Activated naive CD8-positive, alpha-beta T cell treated with anti-CD3 and anti-CD28 coated beads, Interleukin-2, amount 10 ng/mL, durations not matched to agents 7 days and 5 days (primary cell): Measurements from ENCODE around the gene CA6. TPM values are rescaled to one million over a fixed set of nuclear protein-coding genes. Genes with fewer than 3 reads are reported as not detected.
"Not testable (repeated sequence)": the region's sequence is repeated elsewhere in the genome, so short reads cannot be mapped to it uniquely, and the experiment has no call there.

Experiments
- ATAC-seq: fragments of 150-1000 bp; cut with Tn5 transposase; one replicate; pipeline ENCODE4 v1.10.0; 2021; ENCODE audit warnings: low read depth, moderate library complexity
- POLR2A ChIA-PET: fragments of 350-600 bp; sonication (Branson Sonifier 250); formaldehyde crosslinking; loops from one replicate; lab custom pipeline; 2021; ENCODE audit warnings: antibody characterized with exemption; lab: Charles Lee
- DNase-seq: peaks from one replicate; pipeline ENCODE4 v3.0.0; 2021
- H3K27ac Mint-ChIP-seq: one replicate; pipeline ENCODE4 v1.8.0; 2022; ENCODE audit warnings: mild to moderate bottlenecking, mixed read lengths
- H3K27me3 Mint-ChIP-seq: one replicate; pipeline ENCODE4 v1.8.0; 2022; ENCODE audit warnings: mild to moderate bottlenecking, moderate library complexity, mixed read lengths
- H3K36me3 Mint-ChIP-seq: one replicate; pipeline ENCODE4 v1.8.0; 2021; ENCODE audit warnings: mild to moderate bottlenecking, mixed read lengths
- H3K4me1 Mint-ChIP-seq: one replicate; pipeline ENCODE4 v1.8.0; 2021; ENCODE audit warnings: mixed read lengths
- H3K4me3 Mint-ChIP-seq: one replicate; pipeline ENCODE4 v1.8.0; 2022; ENCODE audit warnings: mild to moderate bottlenecking, moderate library complexity, mixed read lengths
- H3K9me3 Mint-ChIP-seq: one replicate; pipeline ENCODE4 v1.8.0; 2021; ENCODE audit warnings: mixed read lengths
- total RNA-seq, 2 experiments: library from RNA; stranded (reverse); gene quantifications; one replicate each; pipeline ENCODE4 v1.2.3, GENCODE V29; 2021

Gene CA6
- 10 to 100 TPM; 37.3 to 41.8 TPM for total RNA-seq

GRCh38 chr1:8945568-8945967, at the start of gene CA6:
CA6 (plus strand) TSS chr1:8945868; CDS start chr1:8945887, 19 bp downstream.
- Mint-ChIP-seq H3K9me3 (no peaks in the 10 kb centered on the region), H3K27me3 (no peaks in the 10 kb centered on the region), H3K27ac (peak within 1 kb of the TSS; percentile 93), H3K36me3 (peaks cover 49% of the 10 kb centered on the region), H3K4me3 (peak within 1 kb of the TSS; percentile 83), H3K4me1 (peaks cover 82% of the 10 kb centered on the region)
- ATAC-seq, result no peak
- no peak for DNase-seq
- POLR2A ChIA-PET, result interaction anchor here (0.5 to 18.0 kb wide), 10 partner anchors 8 to 70 kb away, joined by 3 to 754 read pairs (median 16); partner anchors contain the start of gene ENO1

GRCh38 chr1:8896775-8897174, 48.9 kb upstream of the CA6 start:
- DNase-seq, ATAC-seq, H3K27me3 Mint-ChIP-seq, H3K27ac Mint-ChIP-seq, H3K4me3 Mint-ChIP-seq, H3K9me3 Mint-ChIP-seq: not testable (repeated sequence)
- Mint-ChIP-seq H3K36me3 (peaks cover 17% of the 10 kb centered on the region), H3K4me1 (peaks cover 30% of the 10 kb centered on the region)
- POLR2A ChIA-PET, result interaction anchor here (1.1 kb wide), 1 partner anchor 18 kb away, joined by 3 read pairs; the partner anchor contains the start of gene ENO1

- POLR2A ChIA-PET, result not testable (repeated sequence)
These were observed 48.2 kb upstream of the CA6 start for GRCh38 chr1:8897505-8897904.

GRCh38 chr1:8898418-8898817, 47.2 kb upstream of the CA6 start:
- H3K27me3 Mint-ChIP-seq, H3K9me3 Mint-ChIP-seq, H3K4me3 Mint-ChIP-seq, ATAC-seq, DNase-seq: not testable (repeated sequence)
- Mint-ChIP-seq H3K4me1 (peaks cover 36% of the 10 kb centered on the region), H3K36me3 (peaks cover 22% of the 10 kb centered on the region), H3K27ac (peak overlapping the region; percentile 96)
- POLR2A ChIA-PET, result interaction anchor here (1.0 to 6.2 kb wide), 6 partner anchors 19 to 107 kb away, joined by 3 to 78 read pairs (median 4); partner anchors contain the start of gene ENO1

More at GRCh38 chr1:8897505-8897904, 48.2 kb upstream of the CA6 start:
- H3K4me3 Mint-ChIP-seq, H3K9me3 Mint-ChIP-seq, DNase-seq, ATAC-seq, H3K27ac Mint-ChIP-seq, H3K27me3 Mint-ChIP-seq: not testable (repeated sequence)
- peaks cover 19% of the 10 kb centered on the region for H3K36me3 Mint-ChIP-seq
- H3K4me1 Mint-ChIP-seq, result peaks cover 32% of the 10 kb centered on the region

GRCh38 chr1:8899046-8899445, 46.6 kb upstream of the CA6 start:
- Mint-ChIP-seq H3K9me3 (peaks cover 5% of the 10 kb centered on the region), H3K4me3 (no peak overlapping the region)
- POLR2A ChIA-PET, result interaction anchor here (1.0 to 6.2 kb wide), 7 partner anchors 20 to 106 kb away, joined by 3 to 78 read pairs (median 5); partner anchors contain the start of gene ENO1

GRCh38 chr1:8900684-8901083, 45.0 kb upstream of the CA6 start:
- not testable (repeated sequence) for H3K27me3 Mint-ChIP-seq, H3K4me3 Mint-ChIP-seq, DNase-seq, ATAC-seq, H3K9me3 Mint-ChIP-seq
- Mint-ChIP-seq H3K27ac (peak overlapping the region; percentile 96), H3K4me1 (peaks cover 44% of the 10 kb centered on the region), H3K36me3 (peaks cover 29% of the 10 kb centered on the region)
- POLR2A ChIA-PET, result interaction anchor here (0.7 to 6.2 kb wide), 6 partner anchors 10 to 104 kb away, joined by 3 to 78 read pairs (median 3); partner anchors contain the start of gene ENO1

More at GRCh38 chr1:8899046-8899445, 46.6 kb upstream of the CA6 start:
- Mint-ChIP-seq H3K27ac (peak overlapping the region; percentile 96), H3K36me3 (peaks cover 25% of the 10 kb centered on the region), H3K27me3 (no peaks in the 10 kb centered on the region), H3K4me1 (peaks cover 41% of the 10 kb centered on the region)
- DNase-seq (no peak), ATAC-seq (no peak)

- ATAC-seq, result no peak
- peaks cover 42% of the 10 kb centered on the region for H3K36me3 Mint-ChIP-seq
- no peak overlapping the region for H3K4me3 Mint-ChIP-seq
- peaks cover 53% of the 10 kb centered on the region for H3K4me1 Mint-ChIP-seq
- no peaks in the 10 kb centered on the region for H3K27me3 Mint-ChIP-seq
- DNase-seq, result no peak
- H3K9me3 Mint-ChIP-seq, result peaks cover 5% of the 10 kb centered on the region
- POLR2A ChIA-PET, result interaction anchor here (0.9 to 6.2 kb wide), 2 partner anchors 24 to 102 kb away, joined by 3 to 78 read pairs; partner anchors contain the start of gene ENO1
- peak overlapping the region; percentile 43 for H3K27ac Mint-ChIP-seq
These were observed 42.9 kb upstream of the CA6 start for GRCh38 chr1:8902765-8903164.

- peaks cover 58% of the 10 kb centered on the region for H3K4me1 Mint-ChIP-seq
These were observed 42.3 kb upstream of the CA6 start for GRCh38 chr1:8903410-8903809.

GRCh38 chr1:8903908-8904650, 41.6 kb upstream of the CA6 start:
- Mint-ChIP-seq H3K9me3 (peaks cover 2% of the 10 kb centered on the region), H3K27ac (peak overlapping the region; percentile 76), H3K4me1 (peaks cover 56% of the 10 kb centered on the region), H3K27me3 (no peaks in the 10 kb centered on the region), H3K36me3 (peaks cover 42% of the 10 kb centered on the region), H3K4me3 (no peak overlapping the region)
- ATAC-seq (no peak), DNase-seq (no peak)
- POLR2A ChIA-PET, result interaction anchor here (1.2 to 6.2 kb wide), 3 partner anchors 25 to 83 kb away, joined by 3 to 78 read pairs (median 3); partner anchors contain the start of gene ENO1

More at GRCh38 chr1:8903410-8903809, 42.3 kb upstream of the CA6 start:
- Mint-ChIP-seq H3K36me3 (peaks cover 44% of the 10 kb centered on the region), H3K9me3 (peaks cover 5% of the 10 kb centered on the region), H3K27me3 (no peaks in the 10 kb centered on the region), H3K4me3 (no peak overlapping the region), H3K27ac (peak overlapping the region; percentile 58)
- DNase-seq (no peak), ATAC-seq (no peak)
- POLR2A ChIA-PET, result interaction anchor here (6.2 kb wide), 1 partner anchor 24 kb away, joined by 78 read pairs; the partner anchor contains the start of gene ENO1

- ATAC-seq, result no peak
- DNase-seq, result no peak
- POLR2A ChIA-PET, result interaction anchor here (0.7 to 1.6 kb wide), 3 partner anchors 29 to 111 kb away, joined by 3 read pairs; no protein-coding TSS in a partner anchor
- Mint-ChIP-seq H3K27me3 (no peaks in the 10 kb centered on the region), H3K27ac (peak overlapping the region; percentile 57), H3K4me3 (no peak overlapping the region), H3K36me3 (peaks cover 42% of the 10 kb centered on the region), H3K9me3 (peaks cover 4% of the 10 kb centered on the region), H3K4me1 (peaks cover 48% of the 10 kb centered on the region)
These were observed 40.0 kb upstream of the CA6 start for GRCh38 chr1:8905582-8906191.

GRCh38 chr1:8908388-8909151, 37.1 kb upstream of the CA6 start:
- no peak for DNase-seq
- H3K4me1 Mint-ChIP-seq, result peaks cover 45% of the 10 kb centered on the region
- H3K36me3 Mint-ChIP-seq, result peaks cover 46% of the 10 kb centered on the region
- no peak overlapping the region for H3K4me3 Mint-ChIP-seq
- peaks cover 2% of the 10 kb centered on the region for H3K9me3 Mint-ChIP-seq
- H3K27ac Mint-ChIP-seq, result peak overlapping the region; percentile 52
- no peaks in the 10 kb centered on the region for H3K27me3 Mint-ChIP-seq
- POLR2A ChIA-PET, result interaction anchor here (1.0 to 6.4 kb wide), 9 partner anchors 9 to 96 kb away, joined by 3 to 27 read pairs (median 4); partner anchors contain the start of genes CA6 and ENO1
- ATAC-seq, result no peak

- DNase-seq (no peak), ATAC-seq (no peak)
- Mint-ChIP-seq H3K4me3 (no peak overlapping the region), H3K27me3 (no peaks in the 10 kb centered on the region), H3K36me3 (peaks cover 49% of the 10 kb centered on the region), H3K9me3 (peaks cover 2% of the 10 kb centered on the region), H3K4me1 (peaks cover 45% of the 10 kb centered on the region), H3K27ac (peak overlapping the region; percentile 52)
- POLR2A ChIA-PET, result interaction anchor here (1.2 to 6.4 kb wide), 4 partner anchors 32 to 94 kb away, joined by 3 to 27 read pairs (median 12); partner anchors contain the start of gene ENO1
These were observed 35.3 kb upstream of the CA6 start for GRCh38 chr1:8910331-8910730.
